HG03108 (cell line): ENCODE results near the gene BORCS8.

Experiments
- ATAC-seq: cut with Tn5 transposase; IDR thresholded peaks from one replicate; pipeline ENCODE4 v1.9.1; 2021; ENCODE audit warnings: moderate library complexity; ENCODE audit not compliant: unreplicated experiment

The BORCS8 gene

GRCh38 chr19:19214159-19214490, 22.2 kb upstream of the BORCS8 start:
- no peak for ATAC-seq

GRCh38 chr19:19213426-19214158, 21.6 kb upstream of the BORCS8 start:
- ATAC-seq: no peak

GRCh38 chr19:19212916-19213315, 21.0 kb upstream of the BORCS8 start:
- no peak for ATAC-seq

GRCh38 chr19:19211499-19212420, 19.8 kb upstream of the BORCS8 start, which contains the start of gene NCAN:
Gene NCAN, plus strand, starts transcription at chr19:19211958. Its CDS starts 4,996 bp downstream, at chr19:19216954.
- no peak for ATAC-seq

GRCh38 chr19:19209372-19209771, 17.4 kb upstream of the BORCS8 start:
- ATAC-seq: no peak

GRCh38 chr19:19207637-19208572, 16.0 kb upstream of the BORCS8 start:
- ATAC-seq: no peak

GRCh38 chr19:19206938-19207337, 15.0 kb upstream of the BORCS8 start:
- ATAC-seq: no peak

- ATAC-seq: no peak
These were observed 13.8 kb upstream of the BORCS8 start for GRCh38 chr19:19205416-19206410.

- no peak for ATAC-seq
These were observed 12.2 kb upstream of the BORCS8 start for GRCh38 chr19:19204181-19204580.

GRCh38 chr19:19203012-19203856, 11.3 kb upstream of the BORCS8 start, which contains the start of gene NR2C2AP:
Gene NR2C2AP, minus strand, starts transcription at chr19:19203414. Its CDS starts 354 bp downstream, at chr19:19203060.
- ATAC-seq: peak; percentile 54

GRCh38 chr19:19202707-19203011, 10.7 kb upstream of the BORCS8 start:
- ATAC-seq: peak; percentile 7

GRCh38 chr19:19201697-19202630, 10.0 kb upstream of the BORCS8 start:
- ATAC-seq: no peak

GRCh38 chr19:19193926-19194325, 2.0 kb upstream of the BORCS8 start:
- no peak for ATAC-seq

- ATAC-seq: no peak
These were observed 1.0 kb upstream of the BORCS8 start for GRCh38 chr19:19192910-19193423.

GRCh38 chr19:19191768-19192077, 229 bp downstream of the BORCS8 start:
- ATAC-seq: no peak

- no peak for ATAC-seq
These were observed 5.2 kb downstream of the BORCS8 start for GRCh38 chr19:19186742-19187141.

GRCh38 chr19:19185853-19186740, 5.9 kb downstream of the BORCS8 start:
- no peak for ATAC-seq
